T-cell (primary cell): Measurements from ENCODE around the gene OIP5. TPM values are rescaled to one million over a fixed set of nuclear protein-coding genes. Genes with fewer than 3 reads are reported as not detected.
"Not testable (repeated sequence)": the region's sequence is repeated elsewhere in the genome, so short reads cannot be mapped to it uniquely, and the experiment has no call there.

Source experiments
- ATAC-seq, 4 experiments: fragments of 200-7000 bp in 3 of 4; fragments of 150-1000 bp in 1 of 4; cut with Tn5 transposase; replicated peaks in 1 of 4; 1 replicate in 3 of 4; 2 replicates in 1 of 4; pipeline ENCODE4 v1.10.0; 2021; ENCODE audit warnings: moderate library complexity in 3 of 4, mild to moderate bottlenecking in 2 of 4, moderate number of reproducible peaks in 1 of 4
- CTCF ChIA-PET, 2 donors: fragments of 300-600 bp; sonication (Branson Sonifier 250); formaldehyde crosslinking; loops; one replicate each; lab custom pipeline; 2022; ENCODE audit warnings: antibody characterized with exemption in 2 of 2; lab: Charles Lee
- POLR2A ChIA-PET, 2 donors: fragments of 300-600 bp; sonication (Branson Sonifier 250); formaldehyde crosslinking; loops; one replicate each; lab custom pipeline; 2022; ENCODE audit warnings: antibody characterized with exemption in 2 of 2; lab: Charles Lee
- DNase-seq, 35 experiments: peaks; one replicate each; pipeline versions ENCODE4 v3.0.0 to v3.0.0-alpha.2; 2013 to 2023
- H3K27ac ChIP-seq: one replicate; pipeline ENCODE4 v1.5.1; 2013; ENCODE audit warnings: low read length
- H3K27me3 ChIP-seq, 2 experiments: replicated peaks in 1 of 2; 1 replicate in 1 of 2; 2 replicates in 1 of 2; pipeline versions ENCODE4 v1.6.1 to v1.7.0; 2013; ENCODE audit warnings: low read length in 1 of 2, mixed read lengths in 1 of 2; ENCODE audit not compliant: control insufficient read depth in 2 of 2, insufficient read depth in 2 of 2; ENCODE audit errors: extremely low read depth in 1 of 2
- H3K36me3 ChIP-seq, 2 donors: 1 replicate in 1 of 2; 2 replicates in 1 of 2; pipeline versions ENCODE4 v1.6.1 to v1.7.0; 2013; ENCODE audit warnings: low read length in 1 of 2; ENCODE audit not compliant: control insufficient read depth in 2 of 2, insufficient read depth in 1 of 2; ENCODE audit errors: extremely low read depth in 1 of 2
- H3K4me1 ChIP-seq, 2 experiments: 1 replicate in 1 of 2; 2 replicates in 1 of 2; pipeline versions ENCODE4 v1.6.1 to v1.7.0; 2013; ENCODE audit warnings: low read length in 2 of 2, mixed read lengths in 1 of 2; ENCODE audit not compliant: insufficient read depth in 2 of 2, control insufficient read depth in 1 of 2; ENCODE audit errors: extremely low read depth in 1 of 2
- H3K4me3 ChIP-seq, 2 donors: 1 replicate in 1 of 2; 2 replicates in 1 of 2; pipeline versions ENCODE4 v1.5.1 to v1.7.0; 2013; ENCODE audit warnings: mild to moderate bottlenecking in 2 of 2, low read length in 1 of 2, moderate library complexity in 1 of 2; ENCODE audit not compliant: control insufficient read depth in 1 of 2; ENCODE audit errors: extremely low read depth in 1 of 2
- H3K9me3 ChIP-seq: 2 replicates; pipeline ENCODE4 v1.7.0; 2013
- H3K27ac Mint-ChIP-seq, 2 donors: one replicate each; pipeline ENCODE4 v1.8.0; 2020 to 2021; ENCODE audit warnings: mild to moderate bottlenecking in 2 of 2, mixed read lengths in 2 of 2
- H3K27me3 Mint-ChIP-seq, 2 donors: one replicate each; pipeline ENCODE4 v1.8.0; 2021 to 2022; ENCODE audit warnings: mixed read lengths in 2 of 2
- H3K36me3 Mint-ChIP-seq: one replicate; pipeline ENCODE4 v1.8.0; 2021; ENCODE audit warnings: mixed read lengths
- H3K4me1 Mint-ChIP-seq, 3 donors: one replicate each; pipeline ENCODE4 v1.8.0; 2020 to 2022; ENCODE audit warnings: mixed read lengths in 3 of 3, mild to moderate bottlenecking in 1 of 3
- H3K4me3 Mint-ChIP-seq, 3 donors: one replicate each; pipeline ENCODE4 v1.8.0; 2020 to 2022; ENCODE audit warnings: mild to moderate bottlenecking in 3 of 3, mixed read lengths in 3 of 3, moderate library complexity in 3 of 3
- H3K9me3 Mint-ChIP-seq, 3 donors: one replicate each; pipeline ENCODE4 v1.8.0; 2020 to 2022; ENCODE audit warnings: mixed read lengths in 3 of 3
- WGBS: methylation state at CpG from one replicate; pipeline ENCODE4 v1.1.5; 2013; ENCODE audit warnings: missing lambda C conversion rate; ENCODE audit not compliant: insufficient coverage; 5-methylcytosine and 5-hydroxymethylcytosine counted together
- total RNA-seq, 35 experiments: library from RNA in 6 of 35; stranded (reverse) in 6 of 35; fragments of 120-200 nt in 1 of 35; gene quantifications; one replicate each; pipeline versions ENCODE4 v1.2.1 to v1.2.4 and lab custom pipeline; 2013 to 2026

Gene OIP5
- total RNA-seq, 5 donors from 2014 or later (not counting 1 experiment from before 2014, with no cell fraction given), result 0.58 to 0.82 (median 0.70) TPM; not detected in 2

GRCh38 chr15:41307679-41308078 is 24.7 kb downstream of the OIP5 start:
- ChIA-PET CTCF (no interaction called here), POLR2A (no interaction called here)
- WGBS, result 75% methylated on average over 2 of the region's 5 CpGs
- no peaks in the 10 kb centered on the region for H3K27me3 ChIP-seq
- H3K36me3 Mint-ChIP-seq, result peaks cover 7% of the 10 kb centered on the region
- H3K4me3 Mint-ChIP-seq, result no peak overlapping the region
- H3K36me3 ChIP-seq, result peaks cover 0 to 13% of the 10 kb centered on the region in 2 donors
- DNase-seq (no peak), ATAC-seq (no peak)
- no peaks in the 10 kb centered on the region for H3K9me3 Mint-ChIP-seq
- no peaks in the 10 kb centered on the region for H3K27me3 Mint-ChIP-seq
- no peak overlapping the region for H3K4me3 ChIP-seq
- H3K27ac ChIP-seq, result no peak overlapping the region
- H3K4me1 ChIP-seq, result no peaks in the 10 kb centered on the region
- H3K27ac Mint-ChIP-seq, result no peak overlapping the region
- no peaks in the 10 kb centered on the region for H3K9me3 ChIP-seq
- H3K4me1 Mint-ChIP-seq, result peaks cover 2 to 5% (median 5%) of the 10 kb centered on the region in 3 donors

DNA sequence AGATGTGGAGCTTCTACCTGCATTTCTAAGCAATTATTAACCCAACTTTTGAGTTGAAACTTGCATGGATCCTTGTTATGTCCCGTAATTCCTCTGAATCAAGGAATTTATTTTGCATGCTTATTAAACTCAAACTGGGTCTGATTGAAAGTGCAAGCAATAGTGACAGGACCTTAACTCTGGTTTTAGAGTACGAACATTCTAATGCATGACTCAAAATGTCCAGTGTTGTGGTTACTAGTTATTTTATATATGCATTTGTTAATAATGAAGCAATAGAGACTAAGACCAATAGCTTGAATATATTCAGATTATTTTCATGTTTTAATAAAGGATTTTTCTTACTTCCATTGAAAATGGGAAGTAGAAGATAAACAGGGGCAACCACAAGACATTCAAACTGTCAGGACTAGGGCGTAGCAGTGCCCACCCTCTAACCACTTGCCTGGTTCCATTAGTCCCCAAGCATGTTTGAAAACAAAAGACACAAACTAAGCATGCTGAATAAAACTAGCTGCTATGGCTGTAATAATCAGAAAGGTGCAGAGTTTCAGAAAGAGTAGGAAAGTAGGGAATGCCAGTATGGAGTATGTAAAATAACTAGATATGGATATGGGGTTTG is 28.1 kb downstream of the OIP5 start:
- no peaks in the 10 kb centered on the region for H3K9me3 Mint-ChIP-seq
- H3K27ac Mint-ChIP-seq, result peak overlapping the region in 1 of 2 donors; percentile 8
- Histone ChIP-seq H3K4me3 (no peak overlapping the region), H3K36me3 (peaks cover 0 to 12% of the 10 kb centered on the region in 2 donors), H3K4me1 (no peaks in the 10 kb centered on the region), H3K27me3 (no peaks in the 10 kb centered on the region), H3K27ac (no peak overlapping the region), H3K9me3 (no peaks in the 10 kb centered on the region)
- no peaks in the 10 kb centered on the region for H3K27me3 Mint-ChIP-seq
- DNase-seq (no peak), ATAC-seq (no peak)
- H3K4me1 Mint-ChIP-seq, result peaks cover 9 to 19% (median 14%) of the 10 kb centered on the region in 3 donors
- H3K36me3 Mint-ChIP-seq, result peaks cover 16% of the 10 kb centered on the region
- no peak overlapping the region for H3K4me3 Mint-ChIP-seq
- ChIA-PET CTCF (no interaction called here), POLR2A (no interaction called here)
- 80% methylated on average over 1 of the region's 3 CpGs for WGBS

DNA sequence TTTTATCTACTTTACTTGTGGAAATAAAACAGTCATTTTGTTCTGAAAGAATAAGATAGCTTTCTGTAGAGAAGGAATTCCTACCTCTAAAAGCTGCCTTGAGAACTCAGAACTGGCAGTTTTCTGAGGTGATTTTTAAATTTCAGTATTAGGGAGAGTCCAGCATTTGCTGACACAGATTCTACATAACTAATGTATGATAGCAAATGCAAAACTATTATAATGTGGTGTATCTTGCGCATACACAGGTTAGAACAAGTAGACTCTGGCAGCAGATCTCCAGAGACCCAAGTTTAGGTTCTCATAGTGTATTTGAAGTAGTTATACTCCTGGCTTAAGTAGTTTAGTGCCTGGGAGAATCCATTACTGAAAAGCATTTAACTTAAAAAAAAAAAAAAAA is 30.8 kb downstream of the OIP5 start:
- Histone ChIP-seq H3K4me1 (no peaks in the 10 kb centered on the region), H3K4me3 (no peak overlapping the region), H3K9me3 (no peaks in the 10 kb centered on the region), H3K27ac (no peak overlapping the region), H3K36me3 (peaks cover 5 to 30% of the 10 kb centered on the region in 2 donors), H3K27me3 (no peaks in the 10 kb centered on the region)
- POLR2A ChIA-PET, result no interaction called here
- Mint-ChIP-seq H3K9me3 (no peaks in the 10 kb centered on the region), H3K4me1 (peaks cover 9 to 19% (median 14%) of the 10 kb centered on the region in 3 donors), H3K36me3 (peaks cover 20% of the 10 kb centered on the region), H3K27me3 (no peaks in the 10 kb centered on the region), H3K27ac (no peak overlapping the region), H3K4me3 (no peak overlapping the region)
- ATAC-seq, result no peak
- DNase-seq, result no peak
- CTCF ChIA-PET, result no interaction called here
- WGBS, result no CpG with 5 or more reads among the region's 1 CpG

GRCh38 chr15:41301139-41301538 is 31.3 kb downstream of the OIP5 start:
- H3K4me3 ChIP-seq, H3K27ac ChIP-seq, H3K4me1 ChIP-seq, CTCF ChIA-PET, H3K9me3 ChIP-seq, H3K27ac Mint-ChIP-seq, H3K4me3 Mint-ChIP-seq, H3K9me3 Mint-ChIP-seq, POLR2A ChIA-PET, DNase-seq, ATAC-seq, H3K27me3 Mint-ChIP-seq, H3K27me3 ChIP-seq: not testable (repeated sequence)
- WGBS, result no CpG with 5 or more reads among the region's 2 CpGs
- peaks cover 8 to 30% of the 10 kb centered on the region in 2 donors for H3K36me3 ChIP-seq
- peaks cover 9 to 20% (median 14%) of the 10 kb centered on the region in 3 donors for H3K4me1 Mint-ChIP-seq
- H3K36me3 Mint-ChIP-seq, result peaks cover 20% of the 10 kb centered on the region

DNA sequence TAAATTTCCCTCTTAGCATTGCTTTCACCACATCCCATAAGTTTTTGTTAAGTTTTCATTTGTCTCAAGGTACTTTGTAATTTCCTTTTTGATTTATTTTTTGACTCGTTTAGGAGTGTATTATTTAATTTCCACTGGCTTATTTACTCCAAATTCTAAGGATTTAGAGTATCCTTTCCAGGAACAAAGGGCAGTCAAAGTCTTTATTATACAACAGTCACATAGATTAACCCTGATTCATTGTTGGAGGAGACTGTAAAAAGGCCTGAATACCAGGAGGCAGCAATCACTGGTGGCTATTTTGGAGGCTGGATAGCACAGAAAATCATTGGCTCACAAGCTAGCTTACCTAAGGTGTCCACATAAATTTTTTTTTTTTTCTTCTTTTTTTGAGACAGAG is 39.9 kb downstream of the OIP5 start:
- peaks cover 10 to 41% of the 10 kb centered on the region in 2 donors for H3K36me3 ChIP-seq
- Mint-ChIP-seq H3K9me3 (no peaks in the 10 kb centered on the region), H3K36me3 (peaks cover 20% of the 10 kb centered on the region), H3K27ac (peak overlapping the region in 1 of 2 donors; percentile 34), H3K4me1 (peaks cover 27 to 30% (median 29%) of the 10 kb centered on the region in 3 donors), H3K4me3 (no peak overlapping the region), H3K27me3 (no peaks in the 10 kb centered on the region)
- H3K4me1 ChIP-seq, result peaks cover 0 to 9% of the 10 kb centered on the region in 2 experiments
- ChIA-PET CTCF (interaction anchor here in 1 of 2 donors (0.7 kb wide), 1 partner anchor 23 kb away, joined by 3 read pairs; no protein-coding TSS in a partner anchor), POLR2A (no interaction called here)
- H3K27ac ChIP-seq, result no peak overlapping the region
- H3K27me3 ChIP-seq, result no peaks in the 10 kb centered on the region
- no CpG with 5 or more reads among the region's 1 CpG for WGBS
- H3K4me3 ChIP-seq, result no peak overlapping the region
- ATAC-seq (no peak), DNase-seq (no peak)
- no peaks in the 10 kb centered on the region for H3K9me3 ChIP-seq

DNA sequence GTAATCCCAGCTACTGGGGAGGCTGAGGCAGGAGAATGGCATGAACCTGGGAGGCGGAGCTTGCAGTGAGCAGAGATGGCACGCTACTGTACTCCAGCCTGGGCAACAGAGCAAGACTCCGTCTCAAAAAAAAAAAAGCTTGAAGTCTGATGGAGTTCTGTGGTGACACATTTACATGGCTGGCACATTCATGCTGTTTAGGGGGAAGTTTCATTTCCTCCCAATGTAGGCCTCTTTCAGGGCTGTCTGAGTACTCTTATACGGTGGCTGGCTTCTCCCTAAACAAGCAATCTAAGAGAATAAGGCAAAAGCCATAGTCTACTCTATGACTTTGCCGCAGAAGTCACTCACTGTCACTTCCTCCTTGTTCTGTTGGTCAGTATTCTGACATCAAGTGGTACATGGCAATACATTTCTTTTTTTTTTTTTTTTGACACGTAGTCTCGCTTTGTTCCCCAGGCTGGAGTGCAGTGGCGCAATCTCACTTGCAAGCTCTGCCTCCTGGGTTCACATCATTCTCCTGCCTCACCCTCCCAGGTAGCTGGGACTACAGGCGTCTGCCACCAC is 41.2 kb downstream of the OIP5 start:
- H3K36me3 ChIP-seq, result peaks cover 6 to 50% of the 10 kb centered on the region in 2 donors
- Mint-ChIP-seq H3K4me3 (no peak overlapping the region), H3K27me3 (no peaks in the 10 kb centered on the region), H3K4me1 (peaks cover 39 to 42% (median 41%) of the 10 kb centered on the region in 3 donors), H3K27ac (peak overlapping the region in 1 of 2 donors; percentile 6), H3K36me3 (peaks cover 31% of the 10 kb centered on the region), H3K9me3 (no peaks in the 10 kb centered on the region)
- CTCF ChIA-PET, result no interaction called here
- H3K4me1 ChIP-seq, result peaks cover 0 to 17% of the 10 kb centered on the region in 2 experiments
- H3K27ac ChIP-seq, result no peak overlapping the region
- H3K27me3 ChIP-seq, result no peaks in the 10 kb centered on the region
- ATAC-seq (peak in 2 of 4 experiments; percentile 9 to 31), DNase-seq (peak in 1 of 35 experiments; percentile 10)
- H3K9me3 ChIP-seq, result no peaks in the 10 kb centered on the region
- 100% methylated on average over 1 of the region's 9 CpGs for WGBS
- POLR2A ChIA-PET, result interaction anchor here in 1 of 2 donors (0.6 kb wide), 1 partner anchor 118 kb away, joined by 7 read pairs; no protein-coding TSS in a partner anchor
- no peak overlapping the region for H3K4me3 ChIP-seq
